Upper lobe of left lung (tissue), 4 donors: ENCODE results near the gene AADACL4.

Experiments used
- CTCF ChIP-seq, 6 experiments: fragments of 450-650 bp in 4 of 6; fragments of 200-600 bp in 2 of 6; sonication (generic) in 2 of 6; IDR thresholded peaks; one replicate each; pipeline ENCODE4 v1.5.1; 2016 to 2019; ENCODE audit warnings: antibody characterized with exemption in 6 of 6
- POLR2A ChIP-seq, 4 donors: fragments of 450-650 bp; IDR thresholded peaks; one replicate each; pipeline ENCODE4 v1.5.1; 2016 to 2017; ENCODE audit warnings: antibody characterized with exemption in 4 of 4, mild to moderate bottlenecking in 2 of 4
- POLR2AphosphoS5 ChIP-seq, 2 donors: sonication (generic); formaldehyde crosslinking; IDR thresholded peaks; one replicate each; pipeline ENCODE4 v1.5.1; 2017; ENCODE audit warnings: antibody characterized with exemption in 2 of 2

GRCh38 chr1:12595757-12596006 lies 48.2 kb upstream of the AADACL4 start:
- no peak for TF ChIP-seq CTCF (IDR thresholded peaks at IDR 0.05)
- TF ChIP-seq POLR2A (IDR thresholded peaks at IDR 0.05), result no peak
- no peak for TF ChIP-seq POLR2AphosphoS5 (IDR thresholded peaks at IDR 0.05)
